Panc1 (cell line): Measurements from ENCODE around the gene BTBD9. TPM values are rescaled to one million over a fixed set of nuclear protein-coding genes. Genes with fewer than 3 reads are reported as not detected.

ENCODE experiments used
- ATAC-seq: fragments of 200-7000 bp; cut with Tn5 transposase; 2 replicates; pipeline ENCODE4 v1.9.1; 2020; ENCODE audit warnings: mild to moderate bottlenecking, moderate library complexity
- BruUV-seq: library from RNA; stranded (reverse); fragments of 400-500 nt; replicated peaks from 2 replicates; lab custom pipeline; 2021; lab: Mats Ljungman, UMichigan
- CTCF ChIA-PET: fragments of 300-600 bp; sonication (Branson Sonifier 250); formaldehyde crosslinking; loops from one replicate; lab custom pipeline; 2022; ENCODE audit warnings: antibody characterized with exemption; lab: Charles Lee
- POLR2A ChIA-PET: fragments of 300-600 bp; sonication (Branson Sonifier 250); formaldehyde crosslinking; loops from one replicate; lab custom pipeline; 2022; ENCODE audit warnings: antibody characterized with exemption; lab: Charles Lee
- DNase-seq: peaks from one replicate; pipeline ENCODE4 v3.0.0-alpha.2; 2010; ENCODE audit warnings: low read depth, low spot score
- H3K27ac ChIP-seq: 2 replicates; pipeline ENCODE4 v1.5.1; 2011; ENCODE audit warnings: mild to moderate bottlenecking, low read length, inconsistent platforms
- H3K27me3 ChIP-seq: fragments of 200-500 bp; sonication (Bioruptor generic); 2 replicates; pipeline ENCODE4 v1.6.0; 2014; ENCODE audit warnings: low read length, inconsistent platforms; ENCODE audit not compliant: control insufficient read depth, insufficient read depth
- H3K36me3 ChIP-seq: fragments of 200-500 bp; sonication (Bioruptor generic); 2 replicates; pipeline ENCODE4 v1.5.1; 2014; ENCODE audit warnings: inconsistent platforms, mild to moderate bottlenecking, low read length, moderate library complexity; ENCODE audit not compliant: control insufficient read depth, insufficient read depth
- H3K4me1 ChIP-seq: 2 replicates; pipeline ENCODE4 v1.5.1; 2011; ENCODE audit warnings: inconsistent platforms, mild to moderate bottlenecking, low read length, moderate library complexity; ENCODE audit not compliant: control insufficient read depth, insufficient read depth
- H3K4me3 ChIP-seq, 2 experiments: 2 replicates each; pipeline ENCODE4 v1.5.1; 2011 to 2012; ENCODE audit warnings: low read depth in 2 of 2, low read length in 2 of 2, mild to moderate bottlenecking in 2 of 2, inconsistent platforms in 1 of 2, moderate library complexity in 1 of 2
- H3K9me3 ChIP-seq: fragments of 200-500 bp; sonication (Bioruptor generic); 2 replicates; pipeline ENCODE4 v1.5.1; 2014; ENCODE audit warnings: low read depth, mild to moderate bottlenecking, inconsistent platforms, low read length, moderate library complexity; ENCODE audit not compliant: control insufficient read depth, insufficient read depth
- POLR2AphosphoS5 ChIP-seq: IDR thresholded peaks from 2 replicates; pipeline ENCODE4 v1.6.1; 2012; ENCODE audit warnings: mild to moderate bottlenecking, low read depth, low read length, moderate library complexity
- SIN3A ChIP-seq: IDR thresholded peaks from 2 replicates; pipeline ENCODE4 v1.6.1; 2012; ENCODE audit warnings: low read depth, mild to moderate bottlenecking, low read length, moderate library complexity, borderline replicate concordance; ENCODE audit not compliant: insufficient read depth
- TCF7L2 ChIP-seq: IDR thresholded peaks from 2 replicates; pipeline ENCODE4 v1.6.1; 2011; ENCODE audit warnings: mild to moderate bottlenecking, low read depth, low read length, inconsistent platforms
- in situ Hi-C: cut with HindIII; loops from 2 replicates; pipeline ENCODE4 v1.10.0; 2016; ENCODE audit warnings: low sequenced_read_pairs, low pct_unique_long_range_greater_than_20kb
- intact Hi-C: fragments of 100-400 bp; cut with micrococcal nuclease; formaldehyde crosslinking; loops from one replicate; pipeline ENCODE4 v1.10.0; 2022; ENCODE audit not compliant: unreplicated experiment
- total RNA-seq: library from RNA; stranded (reverse); gene quantifications from one replicate; pipeline ENCODE4 v1.2.1, GENCODE V29; 2021; ENCODE audit not compliant: unreplicated experiment
- TF ChIP-seq, protein P1 (sequence below), 2 experiments: IDR thresholded peaks; 2 replicates each; pipeline ENCODE4 v1.6.1; 2011 to 2012; ENCODE audit warnings: low read depth in 2 of 2, control low read depth in 1 of 2, low read length in 1 of 2, mild to moderate bottlenecking in 1 of 2, moderate library complexity in 1 of 2; ENCODE audit not compliant: insufficient read depth in 1 of 2
- TF ChIP-seq, protein P2 (sequence below): fragments of 450-650 bp; IDR thresholded peaks from 2 replicates; pipeline ENCODE4 v1.5.1; 2017; ENCODE audit warnings: mild to moderate bottlenecking

Gene BTBD9
- total RNA-seq, 1 experiment from 2014 or later = 12.8 TPM

- Histone ChIP-seq H3K36me3 (no peaks in the 10 kb centered on the region), H3K4me1 (no peaks in the 10 kb centered on the region; the same call in 1 of the 2 replicates), H3K9me3 (no peaks in the 10 kb centered on the region), H3K27ac (no peak overlapping the region), H3K4me3 (no peak overlapping the region), H3K27me3 (no peaks in the 10 kb centered on the region)
- POLR2A ChIA-PET = interaction anchor here (0.6 kb wide), 1 partner anchor 423 kb away, joined by 11 read pairs; no protein-coding TSS in a partner anchor
- BruUV-seq = no TSS peak
- in situ Hi-C loops = no loop called here
- no peak for ATAC-seq
- CTCF ChIA-PET = no interaction called here
- DNase-seq = no peak
- intact Hi-C loops = no loop called here
- TF ChIP-seq TCF7L2 (no peak), POLR2AphosphoS5 (no peak), SIN3A (no peak)
- TF ChIP-seq, protein P1, sequence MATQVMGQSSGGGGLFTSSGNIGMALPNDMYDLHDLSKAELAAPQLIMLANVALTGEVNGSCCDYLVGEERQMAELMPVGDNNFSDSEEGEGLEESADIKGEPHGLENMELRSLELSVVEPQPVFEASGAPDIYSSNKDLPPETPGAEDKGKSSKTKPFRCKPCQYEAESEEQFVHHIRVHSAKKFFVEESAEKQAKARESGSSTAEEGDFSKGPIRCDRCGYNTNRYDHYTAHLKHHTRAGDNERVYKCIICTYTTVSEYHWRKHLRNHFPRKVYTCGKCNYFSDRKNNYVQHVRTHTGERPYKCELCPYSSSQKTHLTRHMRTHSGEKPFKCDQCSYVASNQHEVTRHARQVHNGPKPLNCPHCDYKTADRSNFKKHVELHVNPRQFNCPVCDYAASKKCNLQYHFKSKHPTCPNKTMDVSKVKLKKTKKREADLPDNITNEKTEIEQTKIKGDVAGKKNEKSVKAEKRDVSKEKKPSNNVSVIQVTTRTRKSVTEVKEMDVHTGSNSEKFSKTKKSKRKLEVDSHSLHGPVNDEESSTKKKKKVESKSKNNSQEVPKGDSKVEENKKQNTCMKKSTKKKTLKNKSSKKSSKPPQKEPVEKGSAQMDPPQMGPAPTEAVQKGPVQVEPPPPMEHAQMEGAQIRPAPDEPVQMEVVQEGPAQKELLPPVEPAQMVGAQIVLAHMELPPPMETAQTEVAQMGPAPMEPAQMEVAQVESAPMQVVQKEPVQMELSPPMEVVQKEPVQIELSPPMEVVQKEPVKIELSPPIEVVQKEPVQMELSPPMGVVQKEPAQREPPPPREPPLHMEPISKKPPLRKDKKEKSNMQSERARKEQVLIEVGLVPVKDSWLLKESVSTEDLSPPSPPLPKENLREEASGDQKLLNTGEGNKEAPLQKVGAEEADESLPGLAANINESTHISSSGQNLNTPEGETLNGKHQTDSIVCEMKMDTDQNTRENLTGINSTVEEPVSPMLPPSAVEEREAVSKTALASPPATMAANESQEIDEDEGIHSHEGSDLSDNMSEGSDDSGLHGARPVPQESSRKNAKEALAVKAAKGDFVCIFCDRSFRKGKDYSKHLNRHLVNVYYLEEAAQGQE (IDR thresholded peaks at IDR 0.05; ENCODE audit: insufficient read depth in 1 of 2, low read depth in 2 of 2, low read length in 1 of 2) = no peak
- TF ChIP-seq, protein P2, sequence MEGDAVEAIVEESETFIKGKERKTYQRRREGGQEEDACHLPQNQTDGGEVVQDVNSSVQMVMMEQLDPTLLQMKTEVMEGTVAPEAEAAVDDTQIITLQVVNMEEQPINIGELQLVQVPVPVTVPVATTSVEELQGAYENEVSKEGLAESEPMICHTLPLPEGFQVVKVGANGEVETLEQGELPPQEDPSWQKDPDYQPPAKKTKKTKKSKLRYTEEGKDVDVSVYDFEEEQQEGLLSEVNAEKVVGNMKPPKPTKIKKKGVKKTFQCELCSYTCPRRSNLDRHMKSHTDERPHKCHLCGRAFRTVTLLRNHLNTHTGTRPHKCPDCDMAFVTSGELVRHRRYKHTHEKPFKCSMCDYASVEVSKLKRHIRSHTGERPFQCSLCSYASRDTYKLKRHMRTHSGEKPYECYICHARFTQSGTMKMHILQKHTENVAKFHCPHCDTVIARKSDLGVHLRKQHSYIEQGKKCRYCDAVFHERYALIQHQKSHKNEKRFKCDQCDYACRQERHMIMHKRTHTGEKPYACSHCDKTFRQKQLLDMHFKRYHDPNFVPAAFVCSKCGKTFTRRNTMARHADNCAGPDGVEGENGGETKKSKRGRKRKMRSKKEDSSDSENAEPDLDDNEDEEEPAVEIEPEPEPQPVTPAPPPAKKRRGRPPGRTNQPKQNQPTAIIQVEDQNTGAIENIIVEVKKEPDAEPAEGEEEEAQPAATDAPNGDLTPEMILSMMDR = no peak
Measured at GRCh38 chr6:38279963-38280588, 359.7 kb downstream of the BTBD9 start.

- BruUV-seq = no TSS peak
- H3K36me3 ChIP-seq = no peaks in the 10 kb centered on the region
- intact Hi-C loops = no loop called here
- H3K4me3 ChIP-seq = no peak overlapping the region
- H3K27ac ChIP-seq = no peak overlapping the region
- CTCF ChIA-PET = no interaction called here
- H3K27me3 ChIP-seq = no peaks in the 10 kb centered on the region
- in situ Hi-C loops = no loop called here
- H3K4me1 ChIP-seq = no peaks in the 10 kb centered on the region; the same call in 1 of the 2 replicates
- no peak for TF ChIP-seq POLR2AphosphoS5
- TF ChIP-seq, protein P2 = peak; percentile 34
- H3K9me3 ChIP-seq = no peaks in the 10 kb centered on the region
- POLR2A ChIA-PET = interaction anchor here (0.6 kb wide), 1 partner anchor 424 kb away, joined by 11 read pairs; no protein-coding TSS in a partner anchor
- no peak for DNase-seq
- ATAC-seq = no peak
Measured at GRCh38 chr6:38279423-38279822, 360.3 kb downstream of the BTBD9 start.
